Pons (tissue), 1 donor: ENCODE measurements around the gene PRX.
A peak's percentile ranks its signal among the peaks of the same experiment; 100 is the strongest.
"Not testable (repeated sequence)": the region's sequence is repeated elsewhere in the genome, so short reads cannot be mapped to it uniquely, and the experiment has no call there.

Experiments
- DNase-seq: peaks from one replicate; pipeline ENCODE4 v3.0.0-alpha.2; 2016; ENCODE audit warnings: low spot score

Gene PRX

GRCh38 chr19:40441719-40442253 is 28.6 kb upstream of the PRX start:
- DNase-seq = no peak

GRCh38 chr19:40438284-40438683 is 25.1 kb upstream of the PRX start:
- DNase-seq = no peak

DNA sequence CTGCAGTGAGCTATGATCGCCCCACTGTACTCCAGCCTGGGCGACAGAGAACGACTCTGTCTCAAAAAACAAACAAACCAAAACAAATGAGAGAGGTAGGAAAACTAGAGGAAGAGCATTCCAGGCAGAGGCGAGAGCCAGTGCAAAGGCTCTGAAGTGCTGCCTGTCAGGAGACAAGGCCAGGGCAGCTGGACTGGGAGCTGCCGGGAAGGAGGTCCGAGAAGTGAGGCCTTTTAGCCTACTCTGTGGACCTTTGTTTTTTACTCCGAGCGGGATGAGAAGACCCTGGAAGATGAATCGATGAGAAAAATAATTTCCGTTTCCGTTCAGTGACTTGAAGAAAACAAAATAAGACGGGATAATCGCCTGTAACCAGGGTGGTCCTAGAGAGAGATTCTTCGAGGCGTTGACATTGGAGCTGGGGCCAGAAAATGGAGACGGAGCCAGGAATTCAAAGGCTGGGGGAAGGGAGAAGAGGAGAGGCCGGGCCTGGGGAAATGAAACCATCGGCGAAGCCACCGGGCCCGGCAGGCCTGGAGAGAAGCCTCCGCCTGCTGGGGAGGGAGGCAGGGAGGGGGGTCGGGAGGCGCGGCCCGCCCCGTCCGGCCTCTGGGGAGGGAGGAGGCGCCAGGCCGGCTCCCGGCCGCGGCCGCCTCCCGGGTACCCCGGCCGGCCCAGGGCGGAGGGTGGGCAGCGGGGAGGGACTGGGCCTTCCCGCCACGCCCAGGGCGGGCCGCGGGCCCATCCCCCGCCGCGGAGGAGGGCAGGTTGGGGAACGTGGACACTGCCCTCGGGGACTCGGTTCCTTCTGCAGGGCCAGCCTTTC is 20.4 kb upstream of the PRX start:
- DNase-seq = peak; percentile 86

DNA sequence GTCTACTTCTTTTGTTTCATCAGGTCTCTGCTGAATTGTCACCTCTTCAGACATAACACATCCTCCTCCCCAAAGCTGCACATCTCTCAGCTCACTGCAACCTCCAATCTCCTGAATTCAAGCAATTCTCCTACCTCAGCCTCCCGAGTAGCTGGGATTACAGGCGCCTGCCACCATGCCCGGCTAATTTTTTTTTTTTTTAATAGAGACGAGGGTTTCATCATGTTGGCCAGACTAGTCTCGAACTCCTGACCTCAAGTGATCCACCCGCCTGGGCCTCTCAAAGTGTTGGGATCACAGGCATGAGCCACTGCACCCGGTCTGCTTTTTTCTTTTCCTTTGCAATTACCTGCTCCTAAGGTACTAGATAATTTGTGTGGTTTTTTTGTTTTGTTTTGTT is 19.6 kb upstream of the PRX start:
- DNase-seq = not testable (repeated sequence)

- DNase-seq = no peak
Measured at GRCh38 chr19:40431698-40432097, 18.5 kb upstream of the PRX start.

GRCh38 chr19:40430242-40430641 is 17.1 kb upstream of the PRX start:
- not testable (repeated sequence) for DNase-seq

GRCh38 chr19:40428197-40428596 is 15.0 kb upstream of the PRX start:
- not testable (repeated sequence) for DNase-seq

DNA sequence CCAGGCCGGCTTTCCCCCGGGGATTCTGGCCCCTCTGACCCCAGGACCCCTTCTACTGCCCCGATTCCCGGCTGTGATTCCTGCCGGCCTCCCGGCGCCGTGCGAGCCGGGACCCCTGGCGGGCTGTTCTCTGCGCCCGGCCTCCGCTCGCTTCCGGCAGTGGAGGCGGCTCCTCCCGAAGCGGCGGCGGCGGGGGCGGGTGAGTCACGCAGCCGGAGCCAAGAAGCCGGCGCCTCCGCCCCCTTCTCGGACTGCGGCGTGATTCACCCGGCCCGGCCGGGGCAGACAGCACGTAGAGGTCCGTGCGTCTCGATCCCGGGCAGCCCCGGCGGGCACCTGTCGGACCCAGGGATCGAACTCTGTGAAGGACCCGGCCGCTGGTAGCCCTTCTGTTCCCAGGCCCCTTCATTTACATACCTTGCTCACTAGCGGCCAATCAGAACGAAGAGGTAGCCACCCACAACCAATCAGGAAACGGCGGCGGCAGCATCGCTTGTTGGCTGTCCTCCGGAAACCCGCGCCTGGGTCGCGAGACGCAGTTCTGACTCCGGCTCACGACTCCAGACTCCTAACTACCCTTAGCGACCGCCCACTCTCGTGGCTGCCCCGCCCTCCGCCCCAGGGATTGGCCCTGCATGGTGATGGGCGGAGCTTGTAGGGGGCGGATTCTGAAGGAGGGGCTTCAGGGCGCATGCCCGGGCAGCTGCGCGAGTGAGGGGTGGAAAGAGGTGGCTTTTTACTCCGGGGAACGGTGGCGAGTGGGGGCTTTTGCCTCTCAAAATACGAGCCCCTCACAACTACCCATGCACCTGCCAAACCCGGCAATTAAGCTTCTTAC is 12.5 kb upstream of the PRX start, which contains the start of gene SERTAD1:
Gene SERTAD1, minus strand, starts transcription at position 543 of the 838 bp plus-strand sequence. CDS start 2,446 bp downstream, outside the sequence.
- DNase-seq = peak; percentile 99

DNA sequence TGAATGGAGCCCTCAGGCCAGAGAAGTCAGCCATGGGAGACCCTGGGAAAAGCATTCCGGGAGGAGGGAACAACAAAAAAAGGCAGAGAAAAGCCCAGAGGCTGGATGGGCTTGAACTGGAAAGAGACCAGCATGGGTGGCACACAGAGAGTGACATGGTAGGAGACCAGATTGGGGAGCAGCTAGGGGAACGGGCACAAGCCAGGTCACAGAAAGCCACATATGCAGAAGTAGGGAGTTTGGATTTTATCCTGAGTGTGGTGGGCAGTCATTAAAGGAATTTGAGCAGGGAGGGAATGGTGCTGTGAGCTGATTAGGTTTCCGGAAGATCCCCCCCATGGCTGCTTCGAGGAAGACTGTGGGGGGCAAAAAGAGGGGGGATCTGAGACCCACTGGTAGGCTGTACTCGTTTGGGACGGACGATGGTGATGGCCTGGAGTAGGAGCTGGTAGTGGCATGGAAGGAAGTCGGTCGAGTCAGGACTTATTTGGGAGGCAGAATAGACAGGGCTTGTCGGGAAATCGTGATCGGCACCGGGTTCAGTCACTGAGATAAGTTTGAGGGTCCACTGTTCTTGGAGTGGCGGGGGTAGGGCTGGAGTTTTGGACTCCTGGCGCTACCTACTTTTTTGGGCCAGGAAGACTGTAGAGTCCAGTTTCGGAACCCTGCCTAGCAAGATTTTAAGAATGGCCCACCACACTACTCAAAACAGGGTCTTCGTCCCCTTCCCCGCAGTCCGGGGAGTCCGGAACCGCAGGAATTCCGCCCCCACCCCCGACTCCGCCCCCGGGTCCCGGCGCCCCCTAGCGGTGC is 11.7 kb upstream of the PRX start:
- DNase-seq = no peak

GRCh38 chr19:40423938-40424337 is 10.8 kb upstream of the PRX start:
- no peak for DNase-seq

GRCh38 chr19:40422748-40423566 is 9.8 kb upstream of the PRX start:
- no peak for DNase-seq

DNA sequence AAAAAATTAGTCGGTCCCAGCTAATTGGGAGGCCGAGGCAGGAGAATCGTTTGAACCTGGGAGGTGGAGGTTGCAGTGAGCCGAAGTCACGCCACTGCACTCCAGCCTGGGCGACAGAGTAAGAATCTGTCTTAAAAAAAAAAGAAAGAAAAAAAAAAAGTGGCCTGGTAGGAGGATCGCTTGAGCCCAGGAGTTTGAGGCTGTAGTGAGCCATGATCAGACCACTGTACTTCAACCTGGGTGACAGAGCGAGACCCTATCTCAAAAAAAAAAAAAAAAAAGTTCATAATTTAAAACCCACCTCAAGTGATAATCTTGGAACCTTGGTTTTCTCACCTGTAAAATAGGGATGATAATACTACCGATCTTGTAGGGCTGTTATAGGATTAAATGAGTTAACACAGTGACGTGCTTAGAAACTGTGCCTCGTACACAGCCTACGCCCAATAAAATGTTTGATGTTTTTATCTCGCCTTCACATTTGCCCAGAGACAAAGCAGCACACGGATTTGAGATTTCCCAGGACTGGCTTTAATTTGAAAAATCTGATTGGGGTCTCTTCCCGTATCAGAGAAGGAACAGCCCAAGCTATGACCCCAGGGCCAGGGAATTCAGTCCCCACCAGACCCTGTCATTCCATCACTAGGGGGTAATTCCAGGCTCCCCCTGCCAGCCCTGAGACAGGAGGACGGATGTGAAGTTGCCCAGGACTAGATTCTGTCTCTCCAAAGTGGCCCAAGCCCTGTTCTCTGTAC is 9.0 kb upstream of the PRX start:
- no peak for DNase-seq

DNA sequence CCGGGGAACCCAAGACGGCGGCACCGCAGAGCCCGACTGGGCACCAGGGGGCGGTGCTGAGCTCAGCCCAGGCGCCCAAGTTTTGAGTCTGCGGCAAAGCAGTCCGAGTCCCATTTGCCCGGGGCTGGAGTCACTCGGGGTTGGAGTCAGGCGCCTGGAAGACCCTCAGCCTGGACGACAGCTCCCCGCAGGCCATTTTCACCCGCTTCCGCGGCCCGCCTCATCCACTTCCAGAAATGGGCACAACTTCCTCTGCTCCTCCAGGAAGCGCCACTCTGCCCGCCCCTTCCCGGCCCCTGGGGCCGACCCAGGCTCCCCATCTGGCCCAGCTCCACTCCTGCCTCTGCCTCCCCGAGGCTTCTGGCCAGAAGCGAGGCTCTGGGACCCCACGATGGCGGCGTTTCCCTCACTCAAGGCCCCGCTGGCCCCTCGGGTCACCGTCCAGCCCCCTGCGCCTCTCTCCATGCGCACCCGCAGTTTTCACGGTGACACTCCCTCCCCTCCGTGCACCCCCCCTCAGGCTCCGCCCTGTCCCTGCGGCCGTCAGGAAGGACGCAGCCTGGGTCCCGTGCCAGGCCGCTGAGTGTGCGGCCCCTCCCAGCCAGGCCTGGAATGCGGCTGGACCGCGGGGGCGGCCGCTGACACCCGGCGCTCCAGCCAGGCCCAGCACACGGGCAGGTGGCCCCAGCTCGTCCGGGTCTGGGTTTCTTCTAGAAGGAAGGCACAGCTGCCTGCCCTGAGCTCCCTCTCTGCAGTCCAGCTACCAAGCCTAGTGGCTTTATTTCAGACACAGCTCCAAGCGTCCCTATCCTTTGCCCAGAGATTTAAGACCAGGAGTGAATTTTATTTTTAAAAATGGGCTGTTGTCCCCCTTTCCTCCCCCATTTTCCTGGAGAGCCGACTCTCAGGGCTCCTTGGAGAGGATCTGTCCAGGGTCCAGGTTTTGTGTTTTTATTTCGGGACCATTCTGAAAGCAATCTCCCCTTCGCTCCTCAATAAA is 7.9 kb upstream of the PRX start:
- peak; percentile 85 for DNase-seq

- DNase-seq = no peak
Measured at GRCh38 chr19:40420451-40420765, 7.2 kb upstream of the PRX start.

DNA sequence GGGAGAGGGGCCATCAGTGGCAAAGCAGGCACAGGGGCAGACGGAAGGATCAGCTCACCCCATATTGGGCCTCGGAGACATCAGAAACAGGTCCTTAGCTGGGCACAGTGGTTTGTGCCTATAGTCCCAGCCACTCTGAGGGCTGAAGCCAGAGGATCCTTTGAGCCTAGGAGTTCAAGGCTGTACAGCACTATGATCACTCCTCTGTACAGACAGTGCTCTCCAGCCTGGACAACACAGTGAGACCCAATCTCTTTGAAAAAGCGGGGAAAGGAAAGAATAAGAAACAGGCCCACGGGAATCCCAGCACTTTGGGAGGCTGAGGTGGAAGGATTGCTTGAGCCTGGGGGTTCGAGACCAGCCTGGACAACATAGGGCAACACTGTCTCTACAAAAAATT is 6.6 kb upstream of the PRX start:
- no peak for DNase-seq

DNA sequence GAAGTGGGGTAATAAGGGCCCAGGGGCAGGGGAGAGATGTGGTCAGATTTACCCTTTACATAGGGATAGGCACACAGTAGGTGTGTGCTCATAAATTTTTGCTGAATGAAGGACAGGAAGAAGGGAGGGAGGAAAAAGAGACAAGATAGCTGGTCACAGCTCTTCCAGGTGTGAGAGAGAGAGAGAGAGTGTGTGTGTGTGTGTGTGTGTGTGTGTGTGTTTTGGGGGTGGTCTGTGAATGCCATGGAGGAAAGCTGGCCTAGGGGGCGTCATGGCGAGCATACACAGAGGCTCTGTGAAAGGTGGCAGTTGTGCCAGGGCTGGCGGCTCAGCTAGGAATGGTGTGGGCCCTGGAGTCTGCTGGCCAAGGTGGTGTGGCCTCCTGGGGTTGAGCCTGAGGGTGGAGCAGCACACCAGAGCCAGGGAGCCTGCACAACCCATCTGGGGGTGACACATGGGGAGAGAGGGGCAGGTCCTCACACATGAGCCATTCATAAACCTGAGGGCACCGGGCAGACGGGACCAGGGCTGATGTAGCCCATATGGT is 6.0 kb upstream of the PRX start:
- no peak for DNase-seq

- DNase-seq = no peak
Measured at GRCh38 chr19:40418040-40418439, 4.9 kb upstream of the PRX start.

GRCh38 chr19:40417643-40417981 is 4.4 kb upstream of the PRX start:
- DNase-seq = no peak
